Kidney glomerular epithelial cell (primary cell): Measurements from ENCODE around the gene XRCC4.
"Not testable (repeated sequence)": the region's sequence is repeated elsewhere in the genome, so short reads cannot be mapped to it uniquely, and the experiment has no call there.

Source experiments
- DNase-seq: peaks from one replicate; lab custom pipeline; 2025; lab: John Stamatoyannopoulos, UW

The XRCC4 gene

DNA sequence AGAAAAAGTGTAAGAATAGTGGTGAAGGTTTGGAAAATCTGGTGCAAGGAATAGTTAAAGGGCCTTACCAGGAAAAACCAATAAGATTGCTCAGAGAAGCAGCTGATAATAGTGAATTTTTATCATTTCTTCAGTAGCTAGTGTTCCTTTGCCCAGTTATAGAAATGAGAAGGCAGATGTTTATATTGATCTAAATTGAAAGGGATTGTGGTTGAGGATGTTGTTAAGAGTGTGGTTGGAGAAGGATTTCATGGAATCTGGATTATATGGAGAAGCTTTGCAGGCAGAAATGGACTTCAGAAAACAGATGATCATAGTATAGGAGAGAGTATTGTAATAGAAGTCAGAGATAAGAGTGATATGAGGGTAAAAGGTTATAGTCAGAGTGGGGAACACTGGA lies 102.6 kb downstream of the XRCC4 start:
- no peak for DNase-seq

DNA sequence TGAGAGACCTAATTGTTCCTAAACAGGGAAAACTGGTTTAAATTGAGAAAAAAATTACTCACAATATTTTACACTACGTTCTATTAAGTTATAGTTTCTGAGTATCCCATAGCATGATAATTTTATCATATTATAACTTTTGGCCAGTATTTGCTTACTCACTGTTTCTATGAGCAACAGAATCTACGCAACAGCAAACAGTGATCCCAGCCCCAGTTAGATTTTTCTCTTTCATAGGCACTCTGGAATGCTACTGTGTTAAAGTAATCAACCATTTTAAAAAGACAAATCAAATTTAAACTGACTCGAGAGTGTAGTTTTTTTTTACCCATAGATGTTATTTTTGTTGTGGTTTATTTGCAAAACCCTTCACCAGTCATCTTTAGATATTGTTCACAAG lies 107.2 kb downstream of the XRCC4 start:
- no peak for DNase-seq

DNA sequence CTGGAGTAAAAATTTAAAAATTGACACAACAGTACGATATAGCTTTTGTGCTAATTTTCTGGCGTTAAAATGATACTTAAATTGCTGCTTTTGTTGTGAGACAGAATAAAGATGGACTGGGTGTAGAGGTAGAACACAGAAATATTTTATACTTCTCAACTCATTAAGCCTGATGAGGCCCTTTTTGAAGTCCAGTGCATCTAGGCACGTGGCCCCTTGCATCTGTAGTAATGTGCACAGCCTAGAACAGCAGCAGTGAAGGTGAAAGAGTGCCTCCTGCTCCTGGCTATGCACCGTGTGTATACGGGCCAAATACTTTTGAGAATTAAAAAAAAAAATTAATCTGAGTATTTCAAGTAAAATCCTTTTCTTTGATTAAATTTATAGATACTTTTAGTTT lies 115.6 kb downstream of the XRCC4 start:
- DNase-seq = no peak

DNA sequence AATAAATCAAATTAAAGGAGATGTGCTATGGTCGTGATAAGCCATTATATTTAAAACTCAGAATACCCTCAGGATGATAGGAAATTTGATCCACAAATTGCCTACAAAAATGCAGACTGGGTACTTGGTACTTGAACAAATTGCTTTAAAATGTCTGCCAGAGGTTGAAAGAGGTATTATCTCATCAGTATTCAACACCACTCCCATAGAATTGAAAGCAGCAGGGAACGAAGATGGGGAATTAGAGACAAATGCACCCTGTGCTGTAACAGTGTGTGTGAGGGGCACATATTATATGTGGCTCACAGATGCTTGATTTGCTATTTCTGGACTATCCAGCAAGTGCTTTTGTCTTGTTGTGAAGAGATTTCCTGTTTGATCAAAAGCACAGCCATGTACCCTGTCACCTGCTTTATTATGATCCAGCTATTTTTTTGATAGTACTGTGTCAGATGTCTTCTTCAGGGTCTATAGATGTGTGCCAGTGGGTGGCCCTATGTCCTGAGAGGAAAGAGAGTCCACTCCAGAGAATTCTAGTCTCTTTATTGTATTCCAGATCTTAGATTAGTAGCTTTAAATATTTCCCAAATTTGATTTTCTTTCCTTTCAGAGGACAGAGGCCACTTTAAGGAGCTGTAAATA lies 120.1 kb downstream of the XRCC4 start:
- DNase-seq = no peak

DNA sequence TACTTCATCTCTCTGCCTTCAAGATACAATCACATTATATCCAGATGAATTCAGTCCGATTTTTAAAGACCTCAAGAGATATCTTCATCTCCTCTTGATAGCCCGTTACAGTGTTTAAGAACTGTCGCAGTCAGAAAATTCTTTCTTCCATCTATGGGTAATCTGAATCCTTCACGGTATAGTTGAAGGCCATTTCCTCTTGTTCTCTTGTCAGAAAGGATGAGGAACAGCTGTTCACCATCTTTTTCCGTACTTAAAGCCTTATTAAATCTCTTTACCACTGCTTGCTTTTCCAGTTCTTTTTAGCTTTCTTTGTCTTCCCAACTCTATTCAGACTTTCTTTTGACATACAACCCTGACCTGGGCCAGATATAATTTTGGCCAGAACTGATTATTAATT lies 121.8 kb downstream of the XRCC4 start:
- DNase-seq = no peak

DNA sequence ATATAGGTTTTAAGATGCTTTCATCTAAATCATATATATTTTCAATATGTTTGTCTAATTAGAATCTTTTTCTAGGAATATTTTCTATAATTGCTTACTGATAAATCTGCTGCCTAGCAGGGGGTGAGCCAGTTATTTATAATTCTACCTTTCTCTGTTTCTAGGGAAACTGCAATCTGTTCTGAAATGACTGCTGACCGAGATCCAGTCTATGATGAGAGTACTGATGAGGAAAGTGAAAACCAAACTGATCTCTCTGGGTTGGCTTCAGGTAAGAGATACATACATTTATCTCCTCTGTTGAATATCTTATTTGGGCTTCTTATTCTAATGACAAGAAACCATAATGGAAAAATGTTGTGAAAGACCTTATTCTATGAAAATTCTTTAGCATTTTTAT lies 127.3 kb downstream of the XRCC4 start:
- no peak for DNase-seq

DNA sequence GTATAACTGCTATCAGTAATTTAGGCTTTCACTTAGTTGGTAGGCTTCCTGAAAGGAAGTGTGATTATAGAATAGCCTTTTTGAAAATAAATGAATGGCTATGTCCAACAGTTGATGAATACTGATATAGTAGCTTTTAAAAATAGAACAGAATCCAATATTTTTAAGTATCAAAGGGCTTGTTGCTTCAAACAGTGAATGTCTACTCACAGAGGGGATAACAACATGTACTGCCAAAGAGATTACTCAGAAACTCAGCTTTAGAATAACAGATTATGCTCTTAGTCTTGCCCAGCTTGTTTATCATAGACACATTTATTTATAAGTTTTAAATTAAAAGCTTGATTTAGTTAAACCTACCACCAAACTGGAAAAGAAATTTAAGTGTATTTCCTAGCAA lies 132.6 kb downstream of the XRCC4 start:
- DNase-seq = no peak

DNA sequence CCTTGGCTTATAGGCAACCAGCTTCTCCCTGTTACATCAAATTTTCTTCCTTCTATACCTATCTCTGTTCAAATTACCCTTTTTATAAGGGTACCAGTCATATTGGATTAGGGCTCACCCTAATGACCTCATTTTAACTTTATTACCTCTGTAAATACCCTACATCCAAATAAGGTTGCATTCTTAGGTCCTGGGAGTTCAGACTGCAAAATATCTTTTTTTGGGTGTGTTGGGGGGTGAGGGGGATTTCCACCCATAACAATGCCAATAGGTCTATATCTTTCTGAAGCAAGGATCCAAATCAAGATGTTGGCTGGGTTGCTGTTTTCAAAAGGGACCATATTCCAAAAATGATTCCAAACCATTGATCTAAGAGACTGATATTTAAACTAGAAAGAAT lies 141.7 kb downstream of the XRCC4 start:
- no peak for DNase-seq

DNA sequence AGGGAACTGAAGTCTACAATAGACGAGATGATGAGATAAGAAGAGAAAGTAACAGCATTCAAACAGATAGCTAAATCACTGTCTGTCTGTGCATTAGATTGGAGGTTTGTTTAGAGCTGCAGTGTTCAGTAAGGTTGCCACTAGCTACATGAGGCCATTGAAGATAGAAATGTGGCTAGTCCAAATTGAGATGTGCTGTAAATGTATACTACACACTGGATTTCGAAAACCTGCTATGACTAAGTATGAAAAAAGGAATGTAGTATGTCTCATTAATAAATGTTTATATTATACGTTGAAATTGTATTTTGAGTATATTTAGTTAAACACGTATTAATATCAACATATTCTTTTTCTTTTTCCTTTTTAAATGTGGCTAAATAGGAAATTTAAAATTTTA lies 142.1 kb downstream of the XRCC4 start:
- DNase-seq = no peak

DNA sequence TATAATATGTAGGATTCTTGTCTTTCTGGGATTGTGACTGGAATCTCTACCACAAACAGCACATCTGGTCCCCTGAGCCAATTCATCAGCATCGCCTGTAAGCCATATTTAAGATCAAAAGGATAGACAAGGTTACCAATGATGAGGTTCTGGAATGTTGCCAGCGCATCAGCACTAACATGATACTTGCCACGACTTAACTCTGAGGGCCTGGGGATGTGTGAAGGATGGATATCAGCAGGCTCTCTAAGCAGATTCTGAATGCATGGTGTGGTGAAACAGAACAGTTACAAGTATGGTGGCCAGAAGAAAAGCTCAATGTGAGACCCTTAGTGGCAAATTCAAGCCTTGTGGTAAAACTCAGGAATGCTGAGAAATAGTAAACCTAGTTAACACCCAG lies 143.0 kb downstream of the XRCC4 start:
- no peak for DNase-seq

DNA sequence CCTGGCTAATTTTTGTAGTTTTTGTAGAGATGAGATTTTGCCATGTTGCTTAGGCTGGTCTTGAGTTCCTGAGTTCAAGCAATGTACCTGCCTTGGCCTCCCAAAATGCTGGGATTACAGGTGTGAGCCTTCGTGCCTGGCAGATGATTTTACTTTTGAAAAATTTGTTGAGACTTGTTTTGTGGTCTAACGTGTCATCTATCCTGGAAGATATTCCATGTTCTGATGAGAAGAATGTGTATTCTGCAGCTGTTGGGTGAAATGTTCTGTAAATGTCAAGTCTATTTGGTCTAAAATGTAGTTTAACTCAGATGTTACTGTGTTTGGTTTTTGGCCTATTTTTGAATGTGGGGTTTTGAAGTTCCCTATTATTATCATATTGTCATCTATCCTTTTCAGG lies 145.6 kb downstream of the XRCC4 start:
- DNase-seq = no peak

DNA sequence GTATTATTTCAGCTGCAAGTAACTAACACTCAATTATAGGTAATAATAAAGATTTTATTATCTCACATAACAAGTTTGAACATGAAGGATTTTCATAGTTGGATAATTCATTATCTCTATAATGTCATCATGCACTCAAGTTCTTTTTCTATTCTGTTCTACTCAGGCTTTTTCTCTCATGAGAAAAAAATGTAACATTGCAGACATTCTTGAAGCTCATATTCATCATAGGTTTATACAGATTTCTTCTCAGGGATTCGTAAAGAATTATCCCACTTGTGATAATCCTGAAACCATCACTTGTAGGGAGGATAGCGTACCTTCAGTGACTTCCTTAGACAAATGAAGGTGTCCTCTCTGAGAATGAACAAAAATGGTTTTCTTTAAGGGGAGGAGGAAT lies 150.3 kb downstream of the XRCC4 start:
- no peak for DNase-seq

DNA sequence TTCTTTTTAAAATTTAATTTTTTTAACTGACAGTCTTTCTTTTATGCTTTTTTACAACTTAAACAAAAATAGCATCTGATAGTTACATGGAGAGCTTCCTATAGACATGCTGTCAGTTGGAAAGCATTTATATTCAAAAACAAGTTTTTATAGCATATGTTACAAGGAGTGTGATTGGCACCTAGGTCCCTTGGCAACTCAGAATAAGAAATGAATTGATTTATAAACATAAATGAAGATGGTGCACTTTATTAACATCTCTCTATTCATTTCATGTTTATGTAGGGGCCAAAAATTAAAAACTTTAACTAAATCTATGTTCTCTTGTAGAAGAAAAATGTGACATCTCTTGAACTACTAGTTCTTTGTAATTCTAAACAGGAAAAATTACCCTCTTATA lies 153.2 kb downstream of the XRCC4 start:
- no peak for DNase-seq

DNA sequence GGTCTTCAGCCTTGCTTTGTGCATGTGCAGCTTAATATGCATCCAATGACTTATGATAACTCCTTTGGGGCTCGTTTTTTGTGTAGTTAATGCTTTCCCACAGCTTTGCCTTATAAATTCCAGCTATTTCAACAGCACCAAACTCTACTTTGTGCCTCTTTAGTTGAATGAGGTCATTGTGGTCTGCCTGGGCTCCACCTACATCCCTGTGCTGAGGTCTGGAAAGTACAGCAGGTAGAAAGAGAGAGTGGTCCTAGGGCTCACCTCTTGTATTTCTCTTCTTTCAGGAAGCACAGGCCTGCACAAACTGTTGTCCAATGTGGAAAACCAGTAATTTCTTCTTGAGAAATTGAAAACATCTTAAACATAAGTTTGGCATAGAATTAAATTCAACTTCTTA lies 167.2 kb downstream of the XRCC4 start:
- DNase-seq = no peak

DNA sequence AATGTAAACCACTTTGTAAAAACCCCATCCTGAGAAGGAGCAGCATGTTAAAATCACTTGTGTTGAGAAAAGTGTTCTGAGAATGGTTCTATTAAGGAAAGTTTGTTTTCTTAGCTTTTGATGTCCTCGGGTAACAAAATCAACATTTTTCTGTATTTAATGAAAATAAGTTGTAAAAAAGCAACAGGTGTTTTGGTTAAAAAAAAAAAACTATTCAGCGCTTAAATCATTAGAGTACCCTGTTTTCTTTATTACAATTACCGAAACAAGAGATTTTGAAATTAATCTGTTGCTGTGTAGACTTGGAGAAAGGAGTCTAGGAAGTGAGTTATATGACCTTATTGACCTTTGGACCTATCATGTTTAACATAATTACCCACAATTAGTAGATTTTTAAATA lies 167.7 kb downstream of the XRCC4 start:
- no peak for DNase-seq

DNA sequence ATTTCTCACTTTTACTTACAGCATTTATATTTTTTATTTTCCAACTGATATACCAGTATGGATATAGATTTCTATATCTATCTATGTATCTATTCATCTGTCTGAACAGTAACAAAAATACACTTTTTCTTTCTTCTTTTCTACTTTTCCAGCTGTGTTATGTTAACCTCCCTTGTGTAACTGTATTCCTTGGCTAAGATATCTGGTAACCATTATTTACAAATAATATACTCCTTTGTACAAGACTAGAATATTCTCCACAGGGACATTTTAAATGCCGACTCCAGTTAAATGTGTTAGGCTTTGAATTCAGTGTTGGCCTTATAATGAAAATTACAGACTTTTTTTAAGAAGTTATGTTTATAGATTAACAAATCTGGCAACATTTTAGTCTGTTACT lies 168.7 kb downstream of the XRCC4 start:
- DNase-seq = no peak

DNA sequence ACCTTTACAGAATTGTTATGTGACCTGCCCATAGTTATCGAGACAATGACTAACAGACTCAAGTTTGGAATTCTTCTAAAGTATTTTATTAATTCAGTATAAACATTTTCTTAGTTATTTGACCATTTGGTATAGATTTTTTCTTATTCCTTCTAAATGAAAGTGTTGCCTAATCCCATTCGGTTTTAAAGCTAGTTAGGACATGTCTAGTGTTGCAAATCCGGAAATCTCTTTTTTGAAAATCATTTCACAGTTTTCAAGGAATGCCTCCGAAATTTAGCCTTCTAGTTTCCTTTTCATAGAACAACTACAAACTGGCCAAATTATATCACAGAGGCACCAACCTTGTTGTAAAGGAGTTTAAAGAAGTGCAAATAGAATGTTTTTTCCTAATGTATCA lies 171.8 kb downstream of the XRCC4 start:
- no peak for DNase-seq

DNA sequence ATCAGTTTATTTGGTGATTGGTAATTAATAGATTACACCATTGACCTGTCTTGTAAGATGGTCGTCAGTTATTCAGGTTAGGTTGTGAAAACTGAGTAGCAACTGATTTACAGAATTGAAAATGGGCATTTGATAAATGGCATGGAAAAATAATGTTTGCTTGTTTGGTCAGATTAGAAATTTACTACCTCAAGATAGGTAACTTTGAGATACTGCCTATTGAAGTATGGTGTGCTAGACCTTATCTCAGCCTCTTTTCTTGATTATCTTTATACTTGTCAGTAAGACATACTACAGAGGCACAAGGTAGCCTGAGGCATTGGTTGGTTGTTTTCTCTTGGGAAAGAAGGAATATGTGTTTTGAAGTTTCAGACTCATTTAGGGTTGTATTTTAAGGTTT lies 174.5 kb downstream of the XRCC4 start:
- DNase-seq = no peak

DNA sequence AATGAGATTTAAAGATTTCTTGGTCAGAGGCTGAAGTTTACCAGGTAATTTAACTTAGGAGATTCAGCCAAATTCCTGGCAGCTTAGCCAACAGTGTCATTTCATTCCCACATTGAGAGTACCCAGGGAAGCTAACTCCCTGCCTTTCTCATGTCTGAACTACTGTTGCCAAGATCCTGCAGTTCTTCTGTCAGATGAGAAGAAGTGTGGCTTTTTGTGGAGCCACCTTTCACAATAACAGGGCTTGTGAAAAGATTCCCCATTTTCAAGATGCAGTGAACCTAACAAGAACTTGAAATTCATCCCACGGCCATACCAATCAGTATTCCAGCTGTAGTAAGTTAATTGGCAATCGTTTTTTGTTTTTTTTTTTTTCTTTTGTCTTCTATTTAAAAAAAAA lies 176.4 kb downstream of the XRCC4 start:
- DNase-seq = peak; percentile 7

DNA sequence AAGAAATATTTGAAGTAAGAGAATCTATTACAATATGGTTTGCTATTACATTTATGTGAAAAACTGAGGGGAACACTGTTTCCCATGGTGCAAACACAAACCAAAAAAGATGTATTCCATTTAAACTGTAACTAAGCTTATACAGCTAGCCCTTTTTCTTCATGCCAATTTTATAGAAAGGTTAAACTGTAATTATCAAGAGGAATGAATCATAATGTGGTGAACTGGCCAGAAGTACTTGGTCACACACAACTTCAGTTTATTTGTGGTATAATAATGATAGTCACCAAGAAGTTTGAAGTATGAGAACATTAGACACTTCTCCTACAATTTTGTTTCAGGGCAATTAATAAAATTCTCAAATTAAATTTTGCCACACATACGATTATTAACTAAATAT lies 177.9 kb downstream of the XRCC4 start:
- peak; percentile 44 for DNase-seq

DNA sequence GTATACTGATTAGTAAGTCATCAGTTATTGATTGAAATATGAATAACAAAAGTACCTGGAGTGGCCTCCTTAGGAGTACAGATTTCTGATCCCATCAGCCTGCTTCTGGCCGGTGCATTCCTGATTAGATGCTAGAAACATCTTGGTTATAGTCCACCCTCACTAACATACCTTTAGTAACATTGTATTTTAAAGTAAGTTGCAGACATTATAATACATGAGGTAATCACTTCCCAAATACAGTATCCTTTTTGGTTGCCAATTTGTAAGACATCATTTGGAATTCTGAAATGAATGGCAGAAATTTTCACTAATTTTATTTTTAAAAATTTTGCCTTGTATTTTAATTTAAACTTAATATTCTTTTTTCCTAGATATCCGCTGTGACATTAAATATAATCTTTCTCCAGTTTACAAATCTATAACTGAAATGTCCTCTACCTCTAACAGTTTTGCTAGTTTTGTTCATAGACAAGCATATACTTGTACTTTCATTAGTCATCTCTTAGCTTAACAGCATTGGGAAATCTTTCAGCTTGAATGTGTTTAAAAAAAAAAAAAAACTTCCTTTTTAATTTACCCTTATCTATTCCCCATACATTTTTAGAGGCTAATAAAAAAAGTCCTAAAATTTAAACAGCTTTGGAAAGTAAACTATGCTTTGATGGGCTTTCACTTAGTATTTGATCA lies 178.9 kb downstream of the XRCC4 start:
- DNase-seq = no peak

DNA sequence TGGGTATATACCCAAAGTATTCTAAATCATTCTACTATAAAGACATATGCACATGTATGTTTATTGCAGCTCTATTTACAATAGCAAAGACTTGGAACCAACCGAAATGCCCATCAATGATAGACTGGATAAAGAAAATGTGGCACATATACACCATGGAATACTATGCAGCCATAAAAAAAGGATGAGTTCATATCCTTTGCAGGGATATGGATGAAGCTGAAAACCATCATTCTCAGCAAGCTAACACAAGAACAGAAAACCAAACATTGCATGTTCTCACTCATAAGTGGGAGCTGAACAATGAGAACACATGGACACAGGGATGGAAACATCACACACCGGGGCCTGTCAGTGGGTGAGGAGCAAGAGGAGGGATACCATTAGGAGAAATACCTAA lies 180.3 kb downstream of the XRCC4 start:
- not testable (repeated sequence) for DNase-seq

DNA sequence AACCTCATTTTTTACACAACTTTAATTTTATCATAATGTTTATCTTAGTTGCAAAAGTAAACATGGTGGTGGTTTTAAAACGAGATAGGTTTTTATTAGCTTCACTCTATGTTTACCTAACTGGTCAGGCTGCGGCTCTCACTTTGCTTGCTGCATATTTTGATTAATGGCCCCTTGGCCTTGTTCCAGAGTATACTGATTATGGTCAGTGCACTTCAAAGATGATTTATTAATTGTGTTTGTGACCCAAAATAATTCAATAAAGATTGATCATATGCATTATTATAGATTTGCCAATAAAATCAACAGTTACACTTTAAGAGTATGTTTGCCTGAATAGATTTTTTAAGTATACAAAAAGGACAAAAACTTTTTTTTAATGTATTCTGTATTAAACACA lies 188.0 kb downstream of the XRCC4 start:
- DNase-seq = peak; percentile 69

DNA sequence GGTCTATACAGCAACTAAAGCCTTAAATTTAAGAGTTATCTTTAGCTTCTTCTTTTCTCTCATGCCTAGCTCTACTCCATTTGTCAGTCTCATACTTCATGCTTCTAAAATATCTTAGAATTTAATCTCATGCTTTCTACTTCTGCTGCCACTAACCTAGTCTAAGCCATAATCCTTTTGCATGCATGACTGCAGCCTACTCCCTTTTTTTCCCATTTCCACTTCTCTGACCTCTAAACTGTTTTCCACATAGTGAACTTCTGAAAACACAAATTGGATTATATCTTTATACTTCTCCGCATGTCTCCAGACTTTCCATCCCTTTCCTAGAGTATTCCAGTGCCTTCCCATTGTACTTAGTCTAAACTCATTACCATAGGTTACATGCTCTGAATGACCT lies 193.0 kb downstream of the XRCC4 start:
- DNase-seq = no peak
